GM21390 (cell line): ENCODE measurements around the gene SPINT1.
A peak's percentile ranks its signal among the peaks of the same experiment; 100 is the strongest.

Experiments
- ATAC-seq: cut with Tn5 transposase; IDR thresholded peaks from one replicate; pipeline ENCODE4 v1.9.1; 2021; ENCODE audit not compliant: unreplicated experiment

Gene SPINT1

DNA sequence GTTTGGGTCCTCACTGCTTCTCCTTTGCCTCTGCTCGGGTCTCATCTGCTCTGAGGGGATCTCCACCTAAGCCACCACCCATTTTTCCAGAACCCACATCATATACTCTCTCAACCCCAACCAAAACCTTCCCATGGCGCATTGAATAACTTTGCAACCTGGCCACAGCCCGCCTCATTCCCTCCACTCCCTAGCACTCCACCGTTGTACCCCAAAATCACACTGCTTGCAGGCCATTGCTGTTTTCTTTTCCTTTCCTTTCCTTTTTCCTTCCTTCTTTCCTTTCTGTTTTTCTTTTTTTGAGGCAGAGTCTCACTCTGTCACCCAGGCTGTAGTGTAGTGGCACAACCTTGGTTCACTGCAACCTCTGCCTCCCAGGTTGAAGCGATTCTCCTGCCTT, 47.3 kb downstream of the SPINT1 start:
- ATAC-seq: no peak

- no peak for ATAC-seq
Observed at GRCh38 chr15:40891810-40892446, 48.1 kb downstream of the SPINT1 start.

GRCh38 chr15:40892447-40893012, 48.7 kb downstream of the SPINT1 start:
- ATAC-seq: no peak

DNA sequence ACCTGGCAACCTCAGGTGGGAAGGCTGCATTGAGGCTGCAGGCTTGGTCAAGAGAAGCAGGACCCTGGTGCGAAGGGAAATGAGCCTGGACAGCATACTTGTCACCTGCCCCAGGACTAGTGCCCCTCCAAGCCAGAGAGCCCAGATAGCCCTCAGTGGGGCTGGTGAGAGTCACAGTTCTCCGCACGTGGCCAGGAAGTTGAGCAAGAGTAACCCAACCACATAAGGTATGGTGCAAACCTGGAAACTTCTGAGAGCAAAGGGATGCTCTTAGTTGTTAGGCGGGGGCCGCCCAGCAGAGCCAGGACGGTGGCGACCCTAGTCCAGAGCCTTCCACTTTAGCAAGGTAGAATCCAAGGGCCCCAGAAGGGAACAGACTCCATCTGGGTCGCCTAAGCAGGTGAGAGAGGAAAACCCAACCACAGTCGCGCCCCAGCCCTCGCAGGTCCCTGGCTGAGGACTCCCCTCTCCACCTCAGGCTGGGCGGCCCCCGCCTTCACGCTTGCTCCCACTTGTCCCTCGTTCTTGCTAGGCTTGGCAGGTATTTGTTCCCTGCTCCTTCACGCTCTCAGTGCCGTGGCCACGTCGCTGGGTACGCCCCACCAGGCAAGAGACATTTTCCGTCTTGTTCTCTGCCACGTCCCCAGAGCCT, 49.3 kb downstream of the SPINT1 start:
- ATAC-seq: no peak

GRCh38 chr15:40893733-40894680, 50.2 kb downstream of the SPINT1 start, which contains the start of gene VPS18:
Gene VPS18 (plus strand): TSS chr15:40894450. CDS start chr15:40894769, 319 bp downstream.
- peak; percentile 81 for ATAC-seq

- ATAC-seq: peak; percentile 32
Observed at GRCh38 chr15:40894681-40895448, 51.0 kb downstream of the SPINT1 start.

DNA sequence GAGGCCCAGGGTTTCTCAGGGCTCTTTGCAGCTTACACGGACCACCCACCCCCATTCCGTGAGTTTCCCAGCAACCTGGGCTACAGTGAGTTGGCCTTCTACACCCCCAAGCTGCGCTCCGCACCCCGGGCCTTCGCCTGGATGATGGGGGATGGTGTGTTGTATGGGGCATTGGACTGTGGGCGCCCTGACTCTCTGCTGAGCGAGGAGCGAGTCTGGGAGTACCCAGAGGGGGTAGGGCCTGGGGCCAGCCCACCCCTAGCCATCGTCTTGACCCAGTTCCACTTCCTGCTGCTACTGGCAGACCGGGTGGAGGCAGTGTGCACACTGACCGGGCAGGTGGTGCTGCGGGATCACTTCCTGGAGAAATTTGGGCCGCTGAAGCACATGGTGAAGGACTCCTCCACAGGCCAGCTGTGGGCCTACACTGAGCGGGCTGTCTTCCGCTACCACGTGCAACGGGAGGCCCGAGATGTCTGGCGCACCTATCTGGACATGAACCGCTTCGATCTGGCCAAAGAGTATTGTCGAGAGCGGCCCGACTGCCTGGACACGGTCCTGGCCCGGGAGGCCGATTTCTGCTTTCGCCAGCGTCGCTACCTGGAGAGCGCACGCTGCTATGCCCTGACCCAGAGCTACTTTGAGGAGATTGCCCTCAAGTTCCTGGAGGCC, 55.8 kb downstream of the SPINT1 start:
- no peak for ATAC-seq

GRCh38 chr15:40900256-40901052, 56.6 kb downstream of the SPINT1 start:
- no peak for ATAC-seq

- no peak for ATAC-seq
Observed at GRCh38 chr15:40901053-40901443, 57.2 kb downstream of the SPINT1 start.

GRCh38 chr15:40902605-40903561, 59.0 kb downstream of the SPINT1 start:
- ATAC-seq: no peak

- ATAC-seq: no peak
Observed at GRCh38 chr15:40904552-40905201, 60.8 kb downstream of the SPINT1 start.

DNA sequence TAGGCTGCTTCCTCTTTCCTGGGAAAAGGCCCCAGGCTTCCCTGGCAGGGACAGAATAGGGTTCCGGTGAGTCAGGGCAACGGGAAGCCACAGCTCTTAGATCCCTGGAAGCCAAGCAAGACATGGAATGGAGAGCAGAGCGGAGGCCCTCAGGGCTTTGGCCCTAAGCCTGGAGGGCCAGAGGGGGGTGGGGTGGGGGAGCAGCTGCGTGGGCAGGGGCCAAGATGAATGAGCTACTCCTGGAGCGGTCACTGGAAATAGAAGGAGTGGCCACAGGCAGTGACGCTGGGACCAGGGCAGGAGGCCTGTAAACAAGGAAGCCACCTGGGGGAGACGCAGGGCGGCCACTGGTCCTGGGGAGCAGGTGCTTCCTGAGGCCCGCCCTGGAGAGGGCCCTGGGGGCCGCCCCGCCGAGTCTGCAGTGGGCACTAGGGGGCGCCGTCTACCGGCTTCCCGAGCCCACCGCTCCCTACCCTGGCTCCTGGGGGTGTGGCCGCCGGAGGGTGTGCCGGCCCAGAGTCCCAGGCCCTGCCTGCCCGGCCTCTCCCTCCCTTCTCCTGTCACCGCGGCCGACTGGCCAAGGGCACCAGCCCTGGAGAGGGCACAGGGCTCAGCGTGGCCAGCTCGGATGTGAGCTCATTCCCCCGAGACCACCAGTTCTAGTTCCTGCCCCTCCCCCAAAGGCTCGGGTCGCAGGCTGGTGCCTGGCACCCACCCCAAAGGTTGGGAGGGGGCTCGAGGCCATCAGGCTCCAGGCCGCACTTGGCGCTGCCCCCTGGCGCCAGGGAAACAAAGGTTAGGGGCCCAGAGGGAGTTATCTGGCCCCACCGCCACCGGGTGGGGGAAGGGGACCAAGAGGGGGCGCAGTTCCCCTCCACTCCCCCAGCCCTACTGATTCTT, 62.5 kb downstream of the SPINT1 start:
- peak; percentile 68 for ATAC-seq

GRCh38 chr15:40906991-40907802, 63.3 kb downstream of the SPINT1 start:
- ATAC-seq: peak; percentile 18
